CD4-positive, alpha-beta T cell treated with Interleukin-2 at 100 ng/mL for 4 hours (primary cell): ENCODE measurements around the gene IRF7.
A peak's percentile ranks its signal among the peaks of the same experiment; 100 is the strongest.

Source experiments
- DNase-seq: peaks from one replicate; pipeline ENCODE4 v3.0.0-alpha.2; 2020; ENCODE audit warnings: low spot score

Gene IRF7

GRCh38 chr11:640021-640706 lies 24.4 kb upstream of the IRF7 start:
- DNase-seq, result no peak

- no peak for DNase-seq
These were observed 23.7 kb upstream of the IRF7 start for GRCh38 chr11:639332-639955.

- no peak for DNase-seq
These were observed 23.0 kb upstream of the IRF7 start for GRCh38 chr11:638631-639331.

GRCh38 chr11:637593-638521 lies 22.1 kb upstream of the IRF7 start:
- DNase-seq, result no peak

- DNase-seq, result no peak
These were observed 21.5 kb upstream of the IRF7 start for GRCh38 chr11:637333-637592.

- DNase-seq, result no peak
These were observed 21.0 kb upstream of the IRF7 start, which contains the start of gene DRD4 for GRCh38 chr11:636511-637332. Gene DRD4 (plus strand): TSS chr11:637269. CDS start chr11:637305, 36 bp downstream.

GRCh38 chr11:635945-636510 lies 20.3 kb upstream of the IRF7 start:
- DNase-seq, result no peak

GRCh38 chr11:630871-631270 lies 15.1 kb upstream of the IRF7 start:
- DNase-seq, result no peak

- DNase-seq, result peak; percentile 22
These were observed 13.5 kb upstream of the IRF7 start for GRCh38 chr11:629237-629583.

GRCh38 chr11:628056-628455 lies 12.3 kb upstream of the IRF7 start:
- DNase-seq, result no peak

GRCh38 chr11:627308-627576 lies 11.5 kb upstream of the IRF7 start:
- DNase-seq, result no peak

GRCh38 chr11:626475-627307 lies 10.9 kb upstream of the IRF7 start, which contains the start of gene SCT:
Gene SCT (minus strand): TSS chr11:627181. CDS start chr11:627143, 38 bp downstream.
- DNase-seq, result no peak

GRCh38 chr11:625636-626268 lies 10.0 kb upstream of the IRF7 start:
- no peak for DNase-seq

GRCh38 chr11:624705-625635 lies 9.2 kb upstream of the IRF7 start, which contains the start of gene CDHR5:
Gene CDHR5 (minus strand): TSS chr11:624955. CDS start chr11:624902, 53 bp downstream.
- DNase-seq, result no peak

GRCh38 chr11:623999-624704 lies 8.4 kb upstream of the IRF7 start:
- no peak for DNase-seq

- DNase-seq, result no peak
These were observed 7.7 kb upstream of the IRF7 start for GRCh38 chr11:623349-623869.

- no peak for DNase-seq
These were observed 6.1 kb upstream of the IRF7 start for GRCh38 chr11:621838-622237.
